ENCODE results near the gene ISOC2. TPM values are rescaled to one million over a fixed set of nuclear protein-coding genes. Genes with fewer than 3 reads are reported as not detected.

The ISOC2 gene
- total RNA-seq, 1 experiment from 2014 or later: 72.2 TPM

DNA sequence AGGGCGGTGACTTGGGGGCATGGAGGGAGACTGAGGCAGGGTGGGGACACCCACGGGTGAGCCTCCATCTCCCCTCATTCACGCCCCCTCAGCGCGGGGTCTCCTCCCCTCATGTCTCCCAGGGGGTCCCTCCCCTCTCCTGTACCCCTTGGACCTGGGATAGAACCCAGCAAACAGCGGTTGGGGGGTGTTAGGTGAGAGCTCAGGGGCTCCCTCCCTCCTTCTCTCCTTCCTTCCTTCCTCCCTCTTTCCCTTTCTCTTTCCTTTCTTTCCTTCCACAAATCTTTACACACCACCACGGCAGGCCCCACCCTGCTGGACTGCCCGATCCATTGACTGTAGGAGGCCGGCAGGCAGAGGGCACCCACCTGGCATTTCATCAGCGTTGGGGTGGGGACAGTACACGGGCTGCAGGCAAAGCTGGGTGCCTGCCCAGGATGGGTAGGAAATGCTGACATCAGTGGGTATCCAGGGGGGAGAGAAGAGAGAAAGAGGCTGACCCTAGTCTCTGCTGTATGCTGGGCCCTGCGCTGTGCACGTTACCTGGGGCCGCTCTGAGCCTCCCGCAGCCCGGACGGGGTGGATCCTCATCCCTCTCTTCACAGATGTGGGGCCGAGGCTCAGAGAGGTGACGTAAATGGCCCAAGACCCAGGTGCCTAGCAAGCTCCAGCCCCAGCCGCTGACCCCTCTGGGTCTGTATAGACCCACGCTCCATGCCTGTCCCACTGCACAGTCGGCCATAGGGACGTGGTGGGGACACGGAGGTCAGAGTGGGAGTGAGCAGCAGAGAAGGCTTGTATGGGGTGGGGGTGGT lies 30.3 kb upstream of the ISOC2 start:
- H2BK20ac ChIP-seq (ENCODE audit: low read depth, low read length, poor library complexity, severe bottlenecking): no peak overlapping the region
- H2BK15ac ChIP-seq (ENCODE audit: low read depth, low read length): no peak overlapping the region
- H3K27me3 ChIP-seq (ENCODE audit: insufficient read depth, low read length): no peaks in the 10 kb centered on the region
- H2BK5ac ChIP-seq (ENCODE audit: insufficient read length, low read length): no peak overlapping the region
- WGBS (ENCODE audit: extremely low coverage, insufficient read length, low lambda C conversion rate): no CpG with 5 or more reads among the region's 24 CpGs
- H2BK120ac ChIP-seq (ENCODE audit: low read depth, low read length, poor library complexity, severe bottlenecking): no peak overlapping the region
- Mint-ChIP-seq H3K4me1 (peaks cover 27 to 44% of the 10 kb centered on the region in 2 experiments), H3K9me3 (no peaks in the 10 kb centered on the region), H3K36me3 (ENCODE audit: insufficient read depth in 1 of 3, low read depth in 3 of 3) (no peaks in the 10 kb centered on the region), H3K27ac (no peak overlapping the region; a peak in 1 of 7 replicates), H3K27me3 (ENCODE audit: low read depth) (peaks cover 9% of the 10 kb centered on the region), H3K4me3 (no peak overlapping the region; a peak in 1 of 5 replicates)
- H3K23ac ChIP-seq (ENCODE audit: insufficient read length, low read depth, low read length): no peak overlapping the region
- no peak overlapping the region for H2BK12ac ChIP-seq (ENCODE audit: insufficient read length, low read depth, low read length)
- H3K27ac ChIP-seq (ENCODE audit: insufficient read length, low read depth, low read length): no peak overlapping the region
- H3K79me2 ChIP-seq (ENCODE audit: insufficient read depth, low read length): no peaks in the 10 kb centered on the region
- H2AFZ ChIP-seq (ENCODE audit: low read length): no peak overlapping the region
- H3K9ac ChIP-seq (ENCODE audit: extremely low read depth, insufficient read length, low read length): no peak overlapping the region
- H3K4me2 ChIP-seq (ENCODE audit: insufficient read depth, insufficient read length, low read length): no peak overlapping the region
- H3K79me1 ChIP-seq (ENCODE audit: insufficient read depth, low read depth, low read length, poor library complexity, severe bottlenecking): no peaks in the 10 kb centered on the region
- H3K4me1 ChIP-seq (ENCODE audit: insufficient read depth, low read length): peaks cover 3% of the 10 kb centered on the region
- no peak overlapping the region for H3K4ac ChIP-seq (ENCODE audit: low read depth, low read length)
- no peak overlapping the region for H3K18ac ChIP-seq (ENCODE audit: insufficient read length, low read depth, low read length)
- no peak overlapping the region for H3K56ac ChIP-seq (ENCODE audit: insufficient read length, low read depth, low read length)
- H3K14ac ChIP-seq (ENCODE audit: insufficient read depth, low read length): no peak overlapping the region
- no peak overlapping the region for H4K91ac ChIP-seq (ENCODE audit: insufficient read length, low read depth, low read length)
- no peaks in the 10 kb centered on the region for H4K20me1 ChIP-seq (ENCODE audit: control insufficient read depth, insufficient read depth, insufficient read length)
- no peaks in the 10 kb centered on the region for H3K9me3 ChIP-seq (ENCODE audit: control insufficient read depth, low read depth, low read length)
- H2AK5ac ChIP-seq (ENCODE audit: insufficient read length, low read length): no peak overlapping the region
- DNase-seq: no peak
- no peak overlapping the region for H4K5ac ChIP-seq (ENCODE audit: insufficient read length, low read depth, low read length)
- H4K8ac ChIP-seq (replicated peaks; ENCODE audit: insufficient read length, low read depth, low read length): no peak overlapping the region
- no peak overlapping the region for H3T11ph ChIP-seq (ENCODE audit: low read length)
- TF ChIP-seq, protein P1, sequence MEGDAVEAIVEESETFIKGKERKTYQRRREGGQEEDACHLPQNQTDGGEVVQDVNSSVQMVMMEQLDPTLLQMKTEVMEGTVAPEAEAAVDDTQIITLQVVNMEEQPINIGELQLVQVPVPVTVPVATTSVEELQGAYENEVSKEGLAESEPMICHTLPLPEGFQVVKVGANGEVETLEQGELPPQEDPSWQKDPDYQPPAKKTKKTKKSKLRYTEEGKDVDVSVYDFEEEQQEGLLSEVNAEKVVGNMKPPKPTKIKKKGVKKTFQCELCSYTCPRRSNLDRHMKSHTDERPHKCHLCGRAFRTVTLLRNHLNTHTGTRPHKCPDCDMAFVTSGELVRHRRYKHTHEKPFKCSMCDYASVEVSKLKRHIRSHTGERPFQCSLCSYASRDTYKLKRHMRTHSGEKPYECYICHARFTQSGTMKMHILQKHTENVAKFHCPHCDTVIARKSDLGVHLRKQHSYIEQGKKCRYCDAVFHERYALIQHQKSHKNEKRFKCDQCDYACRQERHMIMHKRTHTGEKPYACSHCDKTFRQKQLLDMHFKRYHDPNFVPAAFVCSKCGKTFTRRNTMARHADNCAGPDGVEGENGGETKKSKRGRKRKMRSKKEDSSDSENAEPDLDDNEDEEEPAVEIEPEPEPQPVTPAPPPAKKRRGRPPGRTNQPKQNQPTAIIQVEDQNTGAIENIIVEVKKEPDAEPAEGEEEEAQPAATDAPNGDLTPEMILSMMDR (conservative IDR thresholded peaks at IDR 0.05): no peak
- H3K23me2 ChIP-seq (ENCODE audit: insufficient read length, low read depth, low read length, poor library complexity, severe bottlenecking): peaks cover 8% of the 10 kb centered on the region

All from H9 (cell line).